Stimulated activated CD4-positive, alpha-beta T cell treated with anti-CD3 and anti-CD28 coated beads, Interleukin-1b, Interleukin-23, amount 100 ng/mL, for 4 hours (primary cell): ENCODE results near the gene FGF23.

Source experiments
- DNase-seq, 2 donors: peaks; one replicate each; pipeline ENCODE4 v3.0.0-alpha.2; 2020; ENCODE audit warnings: low read depth in 2 of 2

FGF23 gene

GRCh38 chr12:4383304-4383865, 3.9 kb upstream of the FGF23 start:
- no peak for DNase-seq

GRCh38 chr12:4380332-4380731, 820 bp upstream of the FGF23 start:
- no peak for DNase-seq

- no peak for DNase-seq
These were observed 740 bp downstream of the FGF23 start for GRCh38 chr12:4378772-4379171.

- no peak for DNase-seq
These were observed 4.1 kb downstream of the FGF23 start for GRCh38 chr12:4375449-4375848.

- no peak for DNase-seq
These were observed 6.9 kb downstream of the FGF23 start for GRCh38 chr12:4372653-4373052.

- no peak for DNase-seq
These were observed 9.2 kb downstream of the FGF23 start for GRCh38 chr12:4370265-4370664.

GRCh38 chr12:4369548-4369947, 10.0 kb downstream of the FGF23 start:
- DNase-seq: no peak

GRCh38 chr12:4366090-4366489, 13.4 kb downstream of the FGF23 start:
- no peak for DNase-seq

- DNase-seq: peak; percentile 15 to 22
These were observed 23.5 kb downstream of the FGF23 start for GRCh38 chr12:4356041-4356327.

GRCh38 chr12:4355156-4356040, 24.1 kb downstream of the FGF23 start:
- DNase-seq: no peak

- DNase-seq: peak; percentile 3 to 15
These were observed 25.7 kb downstream of the FGF23 start for GRCh38 chr12:4353785-4354208.

- DNase-seq: no peak
These were observed 32.6 kb downstream of the FGF23 start for GRCh38 chr12:4346931-4347330.

- DNase-seq: no peak
These were observed 47.7 kb downstream of the FGF23 start for GRCh38 chr12:4331842-4332241.

- DNase-seq: no peak
These were observed 48.3 kb downstream of the FGF23 start for GRCh38 chr12:4331221-4331620.

GRCh38 chr12:4330203-4330602, 49.3 kb downstream of the FGF23 start:
- no peak for DNase-seq

GRCh38 chr12:4327293-4327692, 52.2 kb downstream of the FGF23 start:
- DNase-seq: no peak

- no peak for DNase-seq
These were observed 53.5 kb downstream of the FGF23 start for GRCh38 chr12:4325966-4326365.

GRCh38 chr12:4324366-4324765, 55.1 kb downstream of the FGF23 start:
- no peak for DNase-seq

- no peak for DNase-seq
These were observed 56.1 kb downstream of the FGF23 start for GRCh38 chr12:4323396-4323795.

GRCh38 chr12:4322726-4323125, 56.8 kb downstream of the FGF23 start:
- no peak for DNase-seq

- DNase-seq: peak; percentile 75 to 90
These were observed 58.4 kb downstream of the FGF23 start, which contains the start of gene TIGAR for GRCh38 chr12:4320853-4321701. TSS of gene TIGAR (plus strand) at chr12:4321213. CDS start at chr12:4321272, 59 bp downstream.

- DNase-seq: no peak
These were observed 59.0 kb downstream of the FGF23 start for GRCh38 chr12:4320497-4320852.
